ENCODE results near the gene GRAMD2B.

The GRAMD2B gene

DNA sequence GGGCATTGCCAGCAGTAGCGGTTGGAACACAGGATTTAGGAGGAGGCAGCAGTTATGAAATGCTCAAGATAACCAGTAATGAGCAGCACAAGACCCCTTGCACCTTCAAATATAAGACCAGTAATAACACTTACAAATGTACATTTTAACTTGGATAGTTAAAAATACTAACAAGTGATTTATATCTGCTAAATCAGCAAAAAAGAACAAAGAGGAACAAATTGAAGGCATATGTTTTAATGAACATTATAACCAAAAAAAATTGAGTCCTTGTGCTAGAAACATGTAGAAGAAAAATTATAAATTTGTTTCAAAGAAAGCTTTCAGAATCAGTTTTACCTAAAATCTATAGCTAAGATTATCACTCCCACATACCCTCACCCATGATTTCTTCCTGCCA, 119.8 kb downstream of the GRAMD2B start:
- no peak overlapping the region for H3K4me3 ChIP-seq (ENCODE audit: low read depth, low read length, poor library complexity, severe bottlenecking)
- H3K27me3 ChIP-seq (ENCODE audit: insufficient read depth, low read length): no peaks in the 10 kb centered on the region
- no peak overlapping the region for H3K27ac ChIP-seq (ENCODE audit: low read depth, low read length, poor library complexity, severe bottlenecking)
- H2AFZ ChIP-seq (ENCODE audit: low read length): no peak overlapping the region
- no peaks in the 10 kb centered on the region for H3K79me2 ChIP-seq (ENCODE audit: insufficient read depth, low read length)
- H4K20me1 ChIP-seq (ENCODE audit: insufficient read depth, low read length): no peaks in the 10 kb centered on the region
- H3K9me3 ChIP-seq (ENCODE audit: low read length): no peaks in the 10 kb centered on the region
- H3K9me2 ChIP-seq (ENCODE audit: low read depth, low read length): no peaks in the 10 kb centered on the region
- no peak for TF ChIP-seq EZH2 (IDR thresholded peaks at IDR 0.05; ENCODE audit: borderline replicate concordance, low read length)
- TF ChIP-seq, protein P1, sequence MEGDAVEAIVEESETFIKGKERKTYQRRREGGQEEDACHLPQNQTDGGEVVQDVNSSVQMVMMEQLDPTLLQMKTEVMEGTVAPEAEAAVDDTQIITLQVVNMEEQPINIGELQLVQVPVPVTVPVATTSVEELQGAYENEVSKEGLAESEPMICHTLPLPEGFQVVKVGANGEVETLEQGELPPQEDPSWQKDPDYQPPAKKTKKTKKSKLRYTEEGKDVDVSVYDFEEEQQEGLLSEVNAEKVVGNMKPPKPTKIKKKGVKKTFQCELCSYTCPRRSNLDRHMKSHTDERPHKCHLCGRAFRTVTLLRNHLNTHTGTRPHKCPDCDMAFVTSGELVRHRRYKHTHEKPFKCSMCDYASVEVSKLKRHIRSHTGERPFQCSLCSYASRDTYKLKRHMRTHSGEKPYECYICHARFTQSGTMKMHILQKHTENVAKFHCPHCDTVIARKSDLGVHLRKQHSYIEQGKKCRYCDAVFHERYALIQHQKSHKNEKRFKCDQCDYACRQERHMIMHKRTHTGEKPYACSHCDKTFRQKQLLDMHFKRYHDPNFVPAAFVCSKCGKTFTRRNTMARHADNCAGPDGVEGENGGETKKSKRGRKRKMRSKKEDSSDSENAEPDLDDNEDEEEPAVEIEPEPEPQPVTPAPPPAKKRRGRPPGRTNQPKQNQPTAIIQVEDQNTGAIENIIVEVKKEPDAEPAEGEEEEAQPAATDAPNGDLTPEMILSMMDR (IDR thresholded peaks at IDR 0.05; ENCODE audit: low read length): no peak
- no peak overlapping the region for H3K9ac ChIP-seq (ENCODE audit: low read length)
- no peaks in the 10 kb centered on the region for H3F3A ChIP-seq (ENCODE audit: insufficient read depth, low read length)
- H3K4me1 ChIP-seq (ENCODE audit: insufficient read depth, low read length, severe bottlenecking): no peaks in the 10 kb centered on the region
- H3K36me3 ChIP-seq (ENCODE audit: insufficient read depth, low read length): no peaks in the 10 kb centered on the region
- H3K4me2 ChIP-seq (ENCODE audit: low read length): no peak overlapping the region

DNA sequence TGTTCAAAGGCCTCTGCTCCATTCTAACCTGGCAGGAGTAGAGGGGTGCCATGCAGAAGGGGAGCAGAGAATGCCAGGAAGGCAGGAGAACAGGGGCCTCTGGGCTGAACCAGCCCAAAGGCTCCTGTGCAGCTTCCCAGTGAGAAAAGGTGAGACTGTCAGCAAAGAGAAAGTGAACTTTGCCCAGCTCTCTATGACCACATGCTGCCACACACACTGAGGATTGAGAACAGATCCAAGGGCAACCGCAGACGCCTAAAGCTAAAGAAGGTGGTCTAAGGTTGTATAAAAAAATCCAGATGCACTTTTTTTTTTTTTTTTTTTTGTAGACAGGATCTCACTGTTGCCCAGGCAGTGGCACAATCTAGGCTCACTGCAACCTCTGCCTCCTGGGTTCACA, 120.5 kb downstream of the GRAMD2B start:
- Histone ChIP-seq H4K20me1 (ENCODE audit: insufficient read depth, low read length) (no peaks in the 10 kb centered on the region), H3K79me2 (ENCODE audit: insufficient read depth, low read length) (no peaks in the 10 kb centered on the region), H3K4me1 (ENCODE audit: insufficient read depth, low read length, severe bottlenecking) (no peaks in the 10 kb centered on the region), H3K27me3 (ENCODE audit: insufficient read depth, low read length) (no peaks in the 10 kb centered on the region), H3K9ac (ENCODE audit: low read length) (no peak overlapping the region), H3K27ac (ENCODE audit: low read depth, low read length, poor library complexity, severe bottlenecking) (no peak overlapping the region), H3K36me3 (ENCODE audit: insufficient read depth, low read length) (no peaks in the 10 kb centered on the region), H3K4me2 (ENCODE audit: low read length) (no peak overlapping the region), H3K4me3 (ENCODE audit: low read depth, low read length, poor library complexity, severe bottlenecking) (no peak overlapping the region), H2AFZ (ENCODE audit: low read length) (no peak overlapping the region), H3K9me3 (ENCODE audit: low read length) (no peaks in the 10 kb centered on the region), H3F3A (ENCODE audit: insufficient read depth, low read length) (no peaks in the 10 kb centered on the region), H3K9me2 (ENCODE audit: low read depth, low read length) (no peaks in the 10 kb centered on the region)
- no peak for TF ChIP-seq EZH2 (IDR thresholded peaks at IDR 0.05; ENCODE audit: borderline replicate concordance, low read length)
- TF ChIP-seq, protein P1 (IDR thresholded peaks at IDR 0.05; ENCODE audit: low read length): no peak
